Forelimb muscle (tissue), 1 donor: ENCODE data around the gene SERPINA1. TPM values are rescaled to one million over a fixed set of nuclear protein-coding genes. Genes with fewer than 3 reads are reported as not detected.
"Not testable (repeated sequence)": the region's sequence is repeated elsewhere in the genome, so short reads cannot be mapped to it uniquely, and the experiment has no call there.

Source experiments
- DNase-seq: peaks from one replicate; pipeline ENCODE4 v3.0.0-alpha.2; 2013; ENCODE audit warnings: low read depth
- polyA plus RNA-seq: library from polyadenylated mRNA; unstranded; fragments of 120-200 nt; gene quantifications from one replicate; pipeline ENCODE4 v1.2.1, GENCODE V29; 2013; ENCODE audit not compliant: insufficient read length

The SERPINA1 gene
- polyA plus RNA-seq, 1 donor: 0.39 TPM

- not testable (repeated sequence) for DNase-seq
Observed at GRCh38 chr14:94346065-94346786, 42.2 kb downstream of the SERPINA1 start.

GRCh38 chr14:94345344-94346064, 42.9 kb downstream of the SERPINA1 start:
- DNase-seq: no peak

- no peak for DNase-seq
Observed at GRCh38 chr14:94344389-94344788, 44.0 kb downstream of the SERPINA1 start.

GRCh38 chr14:94343238-94344005, 45.0 kb downstream of the SERPINA1 start:
- DNase-seq: no peak

GRCh38 chr14:94342334-94342934, 46.0 kb downstream of the SERPINA1 start:
- peak; percentile 78 for DNase-seq

GRCh38 chr14:94341656-94342333, 46.6 kb downstream of the SERPINA1 start:
- DNase-seq: no peak

- DNase-seq: no peak
Observed at GRCh38 chr14:94340533-94340932, 47.9 kb downstream of the SERPINA1 start.

GRCh38 chr14:94338023-94338422, 50.4 kb downstream of the SERPINA1 start:
- no peak for DNase-seq

- DNase-seq: no peak
Observed at GRCh38 chr14:94337274-94337673, 51.1 kb downstream of the SERPINA1 start.

GRCh38 chr14:94334872-94335271, 53.5 kb downstream of the SERPINA1 start:
- no peak for DNase-seq

GRCh38 chr14:94332587-94332986, 55.8 kb downstream of the SERPINA1 start:
- DNase-seq: no peak

- no peak for DNase-seq
Observed at GRCh38 chr14:94332063-94332583, 56.3 kb downstream of the SERPINA1 start.

GRCh38 chr14:94331462-94331861, 56.9 kb downstream of the SERPINA1 start:
- DNase-seq: no peak

- no peak for DNase-seq
Observed at GRCh38 chr14:94330857-94331256, 57.5 kb downstream of the SERPINA1 start.

GRCh38 chr14:94330432-94330831, 58.0 kb downstream of the SERPINA1 start:
- DNase-seq: no peak

GRCh38 chr14:94329857-94330256, 58.5 kb downstream of the SERPINA1 start:
- no peak for DNase-seq

- DNase-seq: no peak
Observed at GRCh38 chr14:94328196-94328595, 60.2 kb downstream of the SERPINA1 start.
